Fibroblast of skin of right biceps (primary cell): ENCODE data around the gene CNKSR3.

Experiments
- DNase-seq: peaks from one replicate; pipeline ENCODE4 v3.0.0-alpha.2; 2013

The CNKSR3 gene

GRCh38 chr6:154510144-154510905 is at the start of gene CNKSR3:
CNKSR3 (minus strand) TSS chr6:154510685; CDS start chr6:154510114, 571 bp downstream.
- peak; percentile 95 for DNase-seq

- DNase-seq: no peak
Measured at GRCh38 chr6:154558984-154559383, 48.5 kb upstream of the CNKSR3 start.

DNA sequence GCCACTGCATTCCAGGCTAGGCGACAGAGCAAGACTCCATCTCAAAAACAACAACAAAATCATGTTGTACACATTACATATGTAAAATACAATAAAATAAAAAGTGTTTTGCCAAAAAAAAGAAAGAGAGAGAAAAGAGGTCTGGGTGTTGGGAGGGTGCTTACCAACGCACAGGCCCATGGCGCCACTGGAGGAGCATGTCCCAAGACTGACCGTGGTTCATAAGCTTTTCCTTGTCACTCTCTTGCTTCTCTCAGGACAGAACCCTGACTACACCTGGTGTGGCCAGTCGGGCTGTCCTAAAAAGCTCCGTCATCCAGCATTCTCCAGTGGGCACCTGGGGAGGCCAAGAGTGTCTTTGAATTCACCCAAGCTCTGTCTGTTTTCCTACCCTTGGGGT is 48.0 kb upstream of the CNKSR3 start:
- DNase-seq: no peak

DNA sequence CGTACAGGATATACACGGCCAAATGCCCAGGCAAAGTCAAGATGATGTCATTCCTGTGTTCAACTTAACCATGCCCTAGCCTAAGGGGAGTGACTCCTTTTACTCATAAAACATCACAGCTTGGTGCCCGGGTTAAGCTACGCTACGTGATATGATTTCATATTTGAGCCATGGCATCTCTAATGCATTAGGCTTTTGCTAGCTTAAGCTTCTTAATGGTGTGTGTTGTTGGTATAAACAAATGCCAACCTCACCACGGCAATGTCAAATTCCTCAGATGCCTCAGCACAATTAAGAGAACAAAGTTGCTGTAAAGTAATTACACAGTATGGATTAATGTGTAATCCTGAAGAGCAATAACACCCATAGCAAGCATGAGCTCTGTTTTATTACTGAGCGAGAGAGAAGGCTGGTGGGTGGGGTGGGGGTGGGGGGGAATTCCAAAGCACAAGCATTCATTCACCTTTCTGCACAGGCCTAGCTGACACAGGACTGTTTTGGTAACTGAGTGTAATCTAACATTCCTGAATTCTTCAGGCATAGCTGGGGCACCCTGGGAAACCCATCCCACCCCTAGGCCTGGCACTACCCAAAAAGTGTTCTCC is 44.7 kb upstream of the CNKSR3 start:
- DNase-seq: no peak

DNA sequence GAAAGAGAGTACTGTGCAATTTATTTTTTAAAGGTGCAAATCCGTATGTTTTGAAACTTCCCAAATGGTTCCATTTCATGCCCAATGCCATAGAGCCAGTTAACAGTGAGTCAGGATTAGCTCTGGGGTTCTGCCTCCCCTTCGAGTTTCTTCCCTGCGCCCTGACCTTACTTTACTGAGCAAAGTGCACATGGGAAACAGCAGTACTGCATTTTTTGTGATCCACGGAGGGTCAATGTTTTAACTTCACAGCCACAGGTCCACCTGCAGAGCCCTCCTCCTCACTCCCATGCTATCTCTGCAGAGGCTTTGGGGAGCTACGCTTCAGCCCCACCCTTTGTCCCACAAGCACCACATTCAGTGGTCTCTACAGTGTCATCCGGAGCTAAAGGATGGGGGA is 44.0 kb upstream of the CNKSR3 start:
- no peak for DNase-seq

GRCh38 chr6:154550779-154551178 is 40.3 kb upstream of the CNKSR3 start:
- no peak for DNase-seq

- DNase-seq: no peak
Measured at GRCh38 chr6:154549179-154549578, 38.7 kb upstream of the CNKSR3 start.

DNA sequence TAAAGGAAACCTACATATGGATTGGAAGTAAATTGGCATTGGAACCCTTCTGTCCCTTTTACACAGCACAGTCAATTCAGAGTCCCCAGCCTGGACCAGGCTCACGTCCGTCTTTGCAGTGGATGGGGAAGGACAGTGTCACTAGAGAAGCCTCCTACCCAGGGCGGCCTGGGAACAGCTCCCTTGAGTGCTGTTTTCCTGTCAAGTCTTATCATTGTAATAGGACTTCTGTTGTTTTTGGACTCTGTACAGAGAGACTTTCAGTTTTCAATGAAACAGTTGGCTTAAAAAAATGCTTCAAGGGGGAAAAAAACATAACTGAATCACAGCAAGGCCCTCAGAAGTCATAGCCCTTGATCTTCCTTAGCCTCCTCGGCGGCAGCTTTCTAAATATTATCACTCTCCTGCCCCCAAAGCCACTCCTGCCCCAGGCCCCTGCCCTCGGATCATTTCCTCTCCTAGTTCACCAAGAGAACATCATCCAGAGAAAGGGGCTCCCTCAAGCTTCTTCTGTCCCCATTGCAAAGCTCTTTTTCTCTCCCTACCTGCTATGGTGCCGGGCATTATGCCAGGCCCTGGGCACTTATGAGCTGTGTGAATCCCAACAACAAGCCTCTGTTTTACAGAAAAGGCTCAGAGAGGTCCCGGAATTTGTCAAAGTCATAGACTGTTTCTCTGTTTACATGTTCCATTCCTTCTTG is 37.8 kb upstream of the CNKSR3 start:
- peak; percentile 21 for DNase-seq

- peak; percentile 37 for DNase-seq
Measured at GRCh38 chr6:154543628-154544027, 33.1 kb upstream of the CNKSR3 start.

- DNase-seq: no peak
Measured at GRCh38 chr6:154542747-154543146, 32.3 kb upstream of the CNKSR3 start.

DNA sequence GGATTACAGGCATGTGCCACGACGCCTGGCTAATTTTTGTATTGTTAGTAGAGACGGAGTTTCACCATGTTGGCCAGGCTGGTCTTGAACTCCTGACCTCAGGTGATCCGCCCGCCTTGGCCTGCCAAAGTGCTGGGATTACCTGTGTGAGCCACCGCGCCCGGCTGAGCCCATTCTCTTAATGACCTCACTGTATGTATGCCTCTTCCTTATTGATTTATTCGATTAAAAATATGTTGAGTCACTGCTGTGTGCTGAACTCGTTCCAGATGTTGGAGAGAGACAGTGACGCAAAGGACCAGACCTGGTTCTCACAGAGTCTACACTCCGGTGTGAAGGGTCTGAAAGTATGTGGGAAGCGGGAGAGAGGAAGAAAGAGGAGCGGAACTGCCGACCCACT is 31.4 kb upstream of the CNKSR3 start:
- peak; percentile 51 for DNase-seq

DNA sequence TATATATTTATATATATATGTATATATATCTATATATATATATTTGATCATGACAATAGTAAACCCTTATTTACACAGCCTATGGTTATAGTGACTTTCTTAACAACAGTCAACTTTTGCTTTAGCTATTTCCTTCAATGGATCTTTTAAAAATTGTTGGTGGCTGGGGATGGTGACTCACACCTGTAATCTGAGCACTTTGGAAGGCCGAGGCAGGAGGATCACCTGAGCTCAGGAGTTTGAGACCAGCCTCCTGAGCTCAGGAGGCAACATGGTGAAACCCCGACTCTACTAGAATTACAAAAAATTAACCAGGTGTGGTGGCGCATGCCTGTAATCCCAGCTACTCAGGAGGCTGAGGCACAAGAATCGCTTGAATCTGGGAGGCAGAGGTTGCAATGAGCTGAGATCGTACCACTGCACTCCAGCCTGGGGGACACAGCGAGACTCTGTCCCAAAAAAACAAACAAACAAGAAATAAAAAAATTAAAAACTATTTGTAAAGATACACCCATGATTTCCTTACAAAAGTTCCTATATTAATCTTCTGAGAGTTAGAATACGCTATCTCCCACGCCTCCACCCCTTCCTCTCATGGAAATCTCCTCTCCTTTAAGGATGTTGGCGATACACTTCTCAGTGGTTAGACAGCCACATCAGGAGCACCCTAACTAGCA is 29.2 kb upstream of the CNKSR3 start:
- DNase-seq: no peak

- no peak for DNase-seq
Measured at GRCh38 chr6:154538640-154539191, 28.2 kb upstream of the CNKSR3 start.

- DNase-seq: no peak
Measured at GRCh38 chr6:154537511-154538325, 27.2 kb upstream of the CNKSR3 start.

DNA sequence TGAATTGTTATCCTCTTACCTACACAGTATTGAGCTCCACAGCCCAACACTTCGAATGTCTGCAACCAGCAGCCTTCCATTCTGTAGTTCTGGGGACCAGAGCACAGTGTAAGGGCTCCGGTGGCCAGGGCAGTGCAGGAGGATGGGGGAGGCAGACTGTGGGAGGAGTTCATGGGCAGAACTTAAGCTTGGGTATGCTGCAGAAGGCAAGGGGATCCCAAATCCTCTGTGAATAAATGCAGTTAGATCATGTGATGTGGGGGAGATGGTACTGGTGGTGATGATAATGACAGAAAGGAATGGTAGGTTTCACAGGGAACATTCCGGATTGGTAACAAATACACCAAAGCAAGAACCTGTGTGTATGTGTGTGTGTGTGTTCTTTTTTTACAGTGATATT is 26.5 kb upstream of the CNKSR3 start:
- DNase-seq: no peak

- DNase-seq: no peak
Measured at GRCh38 chr6:154536255-154536654, 25.8 kb upstream of the CNKSR3 start.

- DNase-seq: no peak
Measured at GRCh38 chr6:154535851-154536250, 25.4 kb upstream of the CNKSR3 start.

DNA sequence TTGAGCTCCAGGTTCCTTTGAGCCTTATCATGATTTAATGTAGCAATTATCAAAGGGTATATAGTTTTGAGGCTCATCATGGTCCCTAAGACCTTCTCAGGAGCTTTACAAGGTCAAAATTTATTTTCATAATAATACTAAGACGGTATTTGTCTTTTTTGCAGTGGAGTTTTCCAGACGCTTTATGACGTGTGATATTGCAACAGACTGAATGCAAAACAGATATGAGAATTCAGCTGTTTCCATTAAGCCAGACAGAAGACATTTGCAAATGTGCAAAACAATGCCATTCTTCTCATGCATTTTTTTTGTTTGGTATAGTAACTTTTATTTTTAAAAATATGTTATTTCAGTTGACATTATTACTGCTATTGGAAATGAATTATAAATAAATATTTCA is 24.7 kb upstream of the CNKSR3 start:
- DNase-seq: no peak

DNA sequence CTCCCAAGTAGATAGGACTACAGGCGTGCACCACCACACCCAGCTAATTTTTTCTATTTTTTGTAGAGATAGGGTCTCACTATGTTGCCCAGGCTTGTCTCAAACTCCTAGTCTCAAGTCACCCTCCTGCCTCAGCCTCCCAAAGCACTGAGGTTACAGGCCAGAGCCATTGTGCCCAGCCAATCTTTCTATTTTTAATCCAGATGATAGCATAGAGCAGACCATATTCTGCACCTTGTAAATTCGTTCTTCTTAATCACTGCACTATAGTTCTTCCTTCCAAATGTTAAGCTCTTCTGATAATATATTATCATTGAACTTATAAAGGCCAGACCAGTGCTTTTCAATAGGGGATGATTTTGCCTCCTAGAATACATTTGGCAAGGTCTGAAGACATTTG is 24.0 kb upstream of the CNKSR3 start:
- DNase-seq: no peak

GRCh38 chr6:154532426-154532825 is 21.9 kb upstream of the CNKSR3 start:
- no peak for DNase-seq

DNA sequence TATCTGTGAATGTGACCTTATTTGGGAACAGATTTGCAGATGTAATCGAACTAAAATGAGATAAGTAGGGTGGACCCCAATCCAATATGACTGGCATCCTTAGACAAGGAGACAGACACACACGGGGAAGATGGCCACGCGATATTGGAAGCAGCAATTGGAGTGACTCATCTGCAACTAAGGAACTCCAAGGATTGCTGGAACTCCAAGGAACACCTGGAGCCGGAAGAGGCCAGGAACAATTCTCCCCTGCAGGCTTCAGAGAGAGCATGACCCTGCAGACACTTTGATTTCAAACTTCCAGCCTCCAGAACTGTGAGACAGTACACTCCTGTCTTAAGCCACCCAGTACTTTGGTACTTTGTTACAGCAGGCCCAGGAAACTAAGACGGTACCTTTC is 19.5 kb upstream of the CNKSR3 start:
- no peak for DNase-seq

DNA sequence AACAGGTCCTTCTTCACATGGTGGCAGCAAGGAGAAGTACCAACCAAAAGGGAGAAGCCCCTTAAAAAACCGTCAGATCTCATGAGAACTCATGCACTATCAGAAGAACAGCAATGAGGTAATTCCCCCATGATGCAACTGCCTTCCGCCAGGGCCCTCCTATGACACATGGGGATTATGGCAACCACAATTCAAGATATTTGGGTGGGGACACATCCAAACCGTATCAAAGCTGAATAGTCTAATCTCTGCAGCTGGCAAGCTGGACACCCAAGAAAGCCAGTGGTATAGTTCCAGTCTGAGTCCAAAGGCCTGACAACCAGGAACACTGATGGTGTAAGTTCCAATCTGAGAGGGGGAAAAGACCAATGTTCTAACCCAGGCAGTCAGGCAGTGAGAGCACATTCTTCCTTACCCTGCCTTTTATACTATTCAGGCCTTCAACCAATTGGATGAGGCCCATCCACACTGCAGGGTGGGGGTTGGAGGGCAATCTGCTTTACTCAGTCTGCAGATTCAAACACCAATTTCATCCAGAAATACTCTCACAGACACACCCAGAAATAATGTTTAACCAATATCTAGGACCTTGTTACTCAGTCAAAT is 17.9 kb upstream of the CNKSR3 start:
- DNase-seq: no peak
